HepG2 (cell line): ENCODE results near the gene MTTP. TPM values are rescaled to one million over a fixed set of nuclear protein-coding genes. Genes with fewer than 3 reads are reported as not detected.

Experiments used
- ARNT ChIP-seq: fragments of 450-650 bp; IDR thresholded peaks from 2 replicates; pipeline ENCODE4 v1.6.1; 2017
- CBX2 ChIP-seq, 2 experiments: fragments of 200-600 bp in 1 of 2; sonication (generic); formaldehyde crosslinking in 1 of 2; IDR thresholded peaks; 2 replicates each; pipeline versions ENCODE4 v1.7.0 to v1.8.1; 2018 to 2022; ENCODE audit warnings: low read depth in 2 of 2, low read length in 1 of 2, mild to moderate bottlenecking in 1 of 2, missing genetic modification reagents in 1 of 2
- DNMT3B ChIP-seq: conservative IDR thresholded peaks from 2 replicates; pipeline ENCODE4 v1.6.1; 2016; ENCODE audit warnings: missing biosample characterization, control low read depth
- HDAC6 ChIP-seq: fragments of 200-600 bp; sonication (generic); IDR thresholded peaks from 2 replicates; pipeline ENCODE4 v1.7.0; 2017; ENCODE audit warnings: mild to moderate bottlenecking, antibody characterized with exemption, low read length, low read depth
- HHEX ChIP-seq: IDR thresholded peaks from 2 replicates; pipeline ENCODE4 v1.6.1; 2016; ENCODE audit warnings: control low read depth
- HMG20A ChIP-seq: IDR thresholded peaks from 2 replicates; pipeline ENCODE4 v1.6.1; 2016; ENCODE audit warnings: borderline replicate concordance
- HNRNPL ChIP-seq: fragments of 200-400 bp; formaldehyde crosslinking; IDR thresholded peaks from 2 replicates; pipeline ENCODE4 v1.6.1; 2017; ENCODE audit warnings: mild to moderate bottlenecking, low read depth, low read length
- LCORL ChIP-seq, 2 experiments: fragments of 450-650 bp in 1 of 2; sonication (generic) in 1 of 2; formaldehyde crosslinking in 1 of 2; IDR thresholded peaks; 2 replicates each; pipeline versions ENCODE4 v1.5.0 to v1.6.1; 2017 to 2020; ENCODE audit warnings: antibody characterized with exemption in 1 of 2, missing genetic modification reagents in 1 of 2
- MLXIP ChIP-seq: sonication (generic); formaldehyde crosslinking; IDR thresholded peaks from 2 replicates; pipeline ENCODE4 v1.9.0; 2021; ENCODE audit warnings: missing genetic modification reagents, borderline replicate concordance
- NCOR1 ChIP-seq: fragments of 200-600 bp; sonication (generic); IDR thresholded peaks from 2 replicates; pipeline ENCODE4 v1.7.0; 2017; ENCODE audit warnings: antibody characterized with exemption, low read length, borderline replicate concordance
- ZNF280B ChIP-seq: sonication (generic); formaldehyde crosslinking; IDR thresholded peaks from 2 replicates; pipeline ENCODE4 v1.5.0; 2020; ENCODE audit warnings: missing genetic modification reagents, mild to moderate bottlenecking, borderline replicate concordance
- ZNF282 ChIP-seq: fragments of 450-650 bp; IDR thresholded peaks from 2 replicates; pipeline ENCODE4 v1.6.1; 2018; ENCODE audit not compliant: partially characterized antibody
- ZNF326 ChIP-seq: sonication (generic); formaldehyde crosslinking; IDR thresholded peaks from 2 replicates; pipeline ENCODE4 v1.4.0; 2020; ENCODE audit warnings: missing genetic modification reagents, borderline replicate concordance
- ZNF337 ChIP-seq: sonication (generic); formaldehyde crosslinking; IDR thresholded peaks from 2 replicates; pipeline ENCODE4 v1.5.1; 2020; ENCODE audit warnings: missing genetic modification reagents, low read depth, mild to moderate bottlenecking, borderline replicate concordance
- ZNF407 ChIP-seq: sonication (generic); formaldehyde crosslinking; IDR thresholded peaks from one replicate; pipeline ENCODE4 v1.5.1; 2020; ENCODE audit warnings: mild to moderate bottlenecking, missing genetic modification reagents; ENCODE audit errors: not compliant biosample characterization
- ZNF614 ChIP-seq: IDR thresholded peaks from 2 replicates; pipeline ENCODE4 v1.6.1; 2018; ENCODE audit warnings: missing biosample characterization, missing genetic modification reagents, inconsistent platforms, borderline replicate concordance
- polyA plus RNA-seq, 8 experiments: library from polyadenylated mRNA; depleted of rRNA in 3 of 8; stranded (reverse) in 7 of 8; unstranded in 1 of 8; fragments of >200 nt; fragmentation: Illumina TruSeq in 4 of 8; extraction: Trizol in 4 of 8; gene quantifications; 2 replicates each; pipeline versions ENCODE4 v1.2.1 to v1.2.3, GENCODE V29; 2011 to 2016; ENCODE audit warnings: low read depth in 4 of 8, missing spikeins in 1 of 8, mixed read lengths in 1 of 8; ENCODE audit not compliant: insufficient read depth in 1 of 8
- total RNA-seq, 5 experiments: library from RNA; depleted of rRNA; stranded (reverse); fragments of >200 nt; fragmentation: Illumina TruSeq; extraction: Trizol; gene quantifications; 2 replicates each; pipeline ENCODE4 v1.2.3, GENCODE V29; 2016; ENCODE audit warnings: low read depth in 1 of 5

Gene MTTP
- total and polyA plus RNA-seq, 2 of the 13 experiments (the other 11 are each of a cell fraction or from before 2014, with no cell fraction given) = 84.7 to 102 TPM

GRCh38 chr4:99574530-99575324, at the start of gene MTTP (continued):
- TF ChIP-seq ZNF614 (peak; percentile 60; the same call in 1 of the 2 replicates), ARNT (no peak), CBX2 (IDR thresholded peaks at IDR 0.05; ENCODE audit: low read depth, low read length) (no peak), CBX2 (CRISPR knock-in tag; IDR thresholded peaks at IDR 0.05; ENCODE audit: low read depth) (no peak), HMG20A (peak; percentile 54; the same call in 1 of the 2 replicates), ZNF337 (CRISPR knock-in tag) (no peak), ZNF407 (CRISPR knock-in tag) (no peak), NCOR1 (peak; percentile 91), DNMT3B (CRISPR knock-in tag) (no peak), HHEX (CRISPR knock-in tag) (no peak), ZNF282 (no peak), LCORL (IDR thresholded peaks at IDR 0.05) (no peak), LCORL (CRISPR knock-in tag; IDR thresholded peaks at IDR 0.05) (0 out of 2 replicates have a peak, but pooled peaks have one; percentile 40), MLXIP (CRISPR knock-in tag) (peak; percentile 21; the same call in 1 of the 2 replicates), ZNF326 (CRISPR knock-in tag) (no peak), HNRNPL (no peak), HDAC6 (no peak), ZNF280B (CRISPR knock-in tag) (no peak)
